Hindlimb muscle (tissue), 1 donor: ENCODE measurements around the gene MTUS2. TPM values are rescaled to one million over a fixed set of nuclear protein-coding genes. Genes with fewer than 3 reads are reported as not detected.

Experiments
- DNase-seq: peaks from one replicate; pipeline ENCODE4 v3.0.0-alpha.2; 2013
- polyA plus RNA-seq: library from polyadenylated mRNA; unstranded; fragments of 120-200 nt; gene quantifications from one replicate; pipeline ENCODE4 v1.2.1, GENCODE V29; 2013; ENCODE audit not compliant: insufficient read length

The MTUS2 gene
- polyA plus RNA-seq, 1 donor = 24.3 TPM

DNA sequence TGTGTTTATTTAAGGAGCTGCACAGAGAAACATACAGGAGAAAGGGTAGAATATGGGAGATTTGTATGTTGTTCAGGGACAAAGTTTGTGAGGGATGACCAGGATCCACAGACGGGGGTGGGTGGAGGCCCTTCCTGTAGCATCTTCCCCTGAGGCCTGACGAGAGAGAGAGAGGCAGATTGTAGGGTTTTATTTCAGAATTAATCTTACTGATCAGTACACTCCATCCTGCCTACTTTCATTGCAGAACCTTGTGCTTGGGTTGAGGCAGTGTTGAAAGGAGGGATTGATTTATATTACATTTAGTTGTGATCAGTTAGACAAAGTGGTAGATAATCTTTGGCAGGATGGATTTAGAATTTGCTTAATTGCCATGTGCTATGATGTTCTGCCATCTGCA, 39.6 kb downstream of the MTUS2 start:
- DNase-seq = no peak

DNA sequence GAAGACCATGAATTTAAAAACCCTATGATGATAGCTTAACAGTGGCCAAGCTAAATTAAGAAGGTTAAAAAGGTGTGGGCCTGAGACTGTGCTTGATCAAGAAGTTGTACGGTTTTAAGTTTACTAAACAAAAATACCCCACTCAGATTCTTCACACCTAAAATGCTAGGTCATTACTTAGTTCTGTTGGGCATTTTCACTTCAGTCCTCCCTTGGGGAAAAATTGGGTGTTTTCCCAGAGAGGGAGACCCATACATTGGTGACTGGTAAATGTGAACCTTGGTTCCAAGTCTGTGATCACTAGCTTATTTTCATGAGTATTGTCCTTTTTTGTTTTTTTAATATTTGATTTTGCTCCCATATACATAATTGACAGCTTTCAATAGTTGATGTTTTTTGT, 44.4 kb downstream of the MTUS2 start:
- no peak for DNase-seq

DNA sequence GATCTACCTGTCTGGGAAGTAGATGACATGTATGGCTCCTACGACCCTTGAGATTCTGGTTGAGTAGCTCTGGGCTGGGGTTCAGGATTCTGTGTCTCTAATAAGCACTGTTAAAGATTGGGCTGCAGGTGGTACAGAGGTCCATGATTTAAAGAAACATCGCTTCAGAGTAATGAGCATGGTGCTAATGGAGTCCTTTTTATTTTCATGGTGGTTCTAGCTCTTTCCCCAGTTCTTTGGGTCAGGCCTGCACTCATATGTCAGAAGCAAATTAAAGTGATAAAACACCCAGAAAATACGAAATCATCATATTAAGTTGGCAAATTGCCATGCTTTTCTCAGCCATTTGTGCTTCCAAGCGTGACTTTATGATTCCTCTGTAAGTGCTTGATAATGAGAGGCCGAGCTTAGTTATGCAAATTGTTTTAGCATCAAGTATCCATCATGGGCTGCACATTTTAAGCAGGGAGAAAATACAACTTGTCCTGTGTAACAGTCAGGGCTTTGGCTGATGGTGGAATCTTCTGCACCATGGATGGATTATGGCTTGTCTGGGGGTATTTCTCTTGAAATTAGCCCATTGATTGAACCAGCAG, 45.1 kb downstream of the MTUS2 start:
- no peak for DNase-seq

DNA sequence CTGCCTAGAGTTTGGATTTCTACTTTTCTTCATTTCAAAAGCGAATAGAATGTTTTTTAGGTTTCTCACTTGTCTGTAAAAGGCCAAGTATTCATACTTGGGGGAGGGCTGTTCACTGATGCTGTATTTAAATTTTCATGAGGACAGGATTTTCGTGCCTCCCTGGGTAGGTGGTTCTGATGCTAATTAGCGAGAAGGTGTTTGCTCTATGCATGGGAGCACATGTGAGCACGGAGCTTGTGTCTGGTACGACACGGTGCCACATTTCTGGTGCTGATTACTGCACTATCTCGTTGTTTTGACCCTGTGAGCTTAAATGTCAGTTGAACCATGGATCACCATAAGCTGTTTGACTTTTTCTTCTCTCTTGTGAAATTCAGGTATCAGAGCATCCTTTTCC, 45.8 kb downstream of the MTUS2 start:
- no peak for DNase-seq

DNA sequence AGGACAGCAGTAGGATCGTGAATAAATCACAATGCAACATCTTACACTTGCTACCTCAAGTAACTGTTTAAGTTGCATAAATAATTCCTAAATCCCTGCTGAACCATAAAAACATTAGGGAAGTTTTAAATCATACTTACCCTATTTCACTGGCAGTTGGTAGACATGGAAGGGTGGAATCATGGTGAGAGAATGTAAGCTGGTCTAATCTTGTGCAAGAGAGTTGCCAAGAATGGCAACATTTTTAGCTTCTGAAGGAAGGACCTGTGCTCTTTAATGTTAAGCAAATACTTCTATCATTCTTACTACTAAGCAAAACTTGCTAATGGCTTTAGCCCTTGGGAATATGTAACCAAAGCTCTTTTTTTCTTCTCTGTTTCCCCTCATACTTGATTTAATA, 46.8 kb downstream of the MTUS2 start:
- DNase-seq = no peak

DNA sequence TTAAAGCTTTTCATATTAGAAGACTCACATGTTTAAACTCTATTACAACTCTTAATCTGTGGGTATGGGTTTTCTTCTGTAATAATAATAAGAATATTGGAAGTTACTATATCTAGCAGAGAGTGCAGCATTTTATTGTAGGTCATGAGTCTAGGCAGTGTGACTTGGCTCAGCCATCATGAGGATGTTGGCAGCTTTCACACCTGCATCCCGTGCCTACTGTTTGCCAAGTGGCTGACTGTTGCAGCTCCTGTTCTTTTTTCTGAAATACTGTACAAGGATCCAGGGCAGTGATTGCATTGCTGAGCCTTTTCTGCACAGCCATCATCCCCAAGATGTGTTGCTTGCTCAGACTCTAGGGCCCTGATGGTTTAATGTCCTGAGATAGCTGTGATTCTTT, 47.4 kb downstream of the MTUS2 start:
- DNase-seq = no peak

DNA sequence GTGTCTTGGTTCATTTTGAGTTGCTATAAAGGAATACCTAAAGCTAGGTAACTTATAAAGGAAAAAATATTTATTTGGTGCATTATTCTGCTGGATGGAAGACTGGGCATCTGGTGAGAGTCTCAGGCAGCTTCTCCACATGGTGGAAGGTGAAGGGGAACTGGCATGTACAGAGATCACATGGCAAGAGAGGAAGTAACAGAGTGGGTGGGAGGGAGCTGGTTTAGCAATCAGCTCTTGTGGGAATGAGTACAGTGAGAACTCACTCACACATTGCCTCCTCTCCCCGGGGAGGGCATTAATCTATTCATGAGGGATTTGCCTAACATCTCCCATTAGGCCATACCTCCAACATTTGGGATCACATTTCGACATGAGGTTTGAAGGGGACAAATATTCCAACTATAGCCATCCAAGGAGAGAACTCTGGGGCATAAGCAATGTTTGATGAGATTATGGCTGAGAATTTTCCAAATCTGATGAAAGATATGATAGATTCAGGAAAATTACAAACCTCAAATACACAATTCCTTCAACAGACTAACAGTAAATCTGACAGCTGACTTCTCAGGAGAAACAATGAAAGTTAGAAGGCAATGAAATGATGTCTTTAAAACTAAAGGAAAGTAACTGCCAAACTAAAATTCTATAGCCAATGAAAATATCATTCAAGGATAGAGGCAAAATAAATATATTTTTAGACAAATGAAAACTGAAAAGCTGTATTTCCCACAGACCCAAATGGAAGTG, 52.5 kb downstream of the MTUS2 start:
- no peak for DNase-seq

DNA sequence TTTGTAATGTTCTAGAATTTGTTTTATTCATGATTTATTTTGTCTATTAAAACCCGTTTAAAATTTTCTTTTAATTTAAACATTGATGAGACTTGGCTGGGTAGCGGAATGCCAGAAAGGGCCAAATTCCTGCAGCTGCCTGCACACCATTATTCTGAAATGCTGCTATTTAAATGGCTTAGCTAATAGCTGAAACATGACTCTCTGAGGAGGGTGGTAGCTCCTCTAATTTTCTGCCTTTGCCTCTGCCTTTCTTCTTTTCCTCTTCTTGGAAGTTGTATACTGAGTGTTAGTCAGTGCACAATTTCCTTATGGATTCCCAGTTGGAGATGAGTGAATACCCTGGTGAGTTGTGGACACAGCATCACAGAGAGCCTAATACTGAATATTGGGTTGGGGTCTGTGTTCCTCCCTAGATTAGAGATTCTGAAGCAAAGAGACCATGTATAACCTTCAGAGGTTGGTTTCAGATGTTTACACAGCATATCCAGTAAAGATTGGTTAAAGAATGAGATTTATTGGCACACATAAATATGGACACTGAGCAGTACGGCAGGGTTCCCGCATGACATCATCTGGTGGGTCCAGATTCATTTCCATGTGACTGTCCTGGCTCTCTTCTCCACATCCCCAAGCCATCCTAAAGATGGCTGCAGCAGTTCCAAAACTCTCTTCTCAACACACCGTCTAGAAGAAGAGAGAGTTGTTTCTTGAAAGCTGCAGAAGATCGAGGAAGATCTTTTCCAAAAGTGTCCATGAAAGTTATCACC, 55.9 kb downstream of the MTUS2 start:
- no peak for DNase-seq

DNA sequence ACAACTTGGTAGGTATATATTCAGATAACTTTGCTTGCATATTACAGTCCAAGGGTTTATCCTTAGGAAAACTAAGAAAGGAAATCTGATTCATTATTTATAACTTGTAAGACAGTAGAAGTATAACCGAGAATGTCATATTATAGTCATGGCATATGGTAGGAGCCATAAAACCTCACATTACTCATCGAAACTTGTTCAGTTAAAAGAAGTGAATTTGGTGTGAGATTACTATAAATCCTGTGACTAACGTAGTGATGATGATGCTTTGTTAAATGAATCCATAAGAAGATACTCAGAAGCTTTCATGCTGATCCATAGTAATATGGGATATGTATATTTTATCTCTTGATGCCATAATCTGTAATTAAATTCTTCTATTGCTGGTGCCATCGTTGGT, 57.3 kb downstream of the MTUS2 start:
- DNase-seq = no peak

DNA sequence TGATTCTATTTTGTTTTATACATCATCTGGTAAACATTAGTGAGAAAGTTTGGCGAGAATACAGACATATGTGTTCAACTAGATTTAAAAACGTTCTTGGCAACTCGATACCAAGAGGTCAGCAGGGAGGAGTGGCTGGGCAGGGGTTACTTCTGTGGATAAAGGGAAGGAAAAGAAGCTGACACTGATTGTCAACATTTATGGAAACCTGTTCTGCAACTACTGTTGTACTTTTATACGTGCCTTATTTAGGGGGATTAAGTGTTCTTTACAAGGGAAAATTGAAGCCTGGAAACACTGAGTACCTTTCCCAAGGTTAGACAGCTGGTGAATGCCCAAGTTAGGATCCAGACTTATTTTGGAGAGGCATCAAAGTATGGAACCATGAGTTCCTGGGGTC, 65.0 kb downstream of the MTUS2 start:
- DNase-seq = peak; percentile 3

DNA sequence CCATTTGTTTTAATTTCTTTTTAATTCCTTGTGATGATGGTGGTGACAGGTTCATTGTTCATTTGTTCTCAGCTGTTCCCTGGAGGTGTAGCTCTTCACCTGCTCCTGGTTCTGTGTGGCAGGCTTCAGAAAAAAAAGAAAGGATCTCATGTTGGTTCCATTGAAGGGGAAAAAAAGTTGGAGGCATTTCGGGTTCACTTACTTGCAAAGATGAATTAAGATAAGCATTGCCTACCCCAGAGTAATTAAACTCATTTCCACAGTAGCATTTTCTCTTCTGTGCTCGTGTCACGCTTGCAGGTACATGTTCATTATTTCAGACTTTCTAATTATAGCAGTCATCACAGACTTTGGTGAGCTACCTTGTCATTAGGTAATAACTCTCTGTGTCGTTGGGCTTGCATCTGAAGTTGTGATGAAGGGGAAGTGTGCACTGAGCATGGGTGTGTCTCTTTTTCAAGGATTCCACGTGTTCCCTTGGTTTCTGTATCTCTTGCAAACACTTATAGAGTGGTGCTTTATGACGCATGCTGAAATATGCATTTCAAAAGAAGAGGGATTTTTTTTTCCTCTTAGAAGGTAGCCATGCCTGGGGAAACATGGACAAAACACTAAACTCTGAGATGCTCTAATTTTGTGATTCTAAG, 69.1 kb downstream of the MTUS2 start:
- DNase-seq = no peak

DNA sequence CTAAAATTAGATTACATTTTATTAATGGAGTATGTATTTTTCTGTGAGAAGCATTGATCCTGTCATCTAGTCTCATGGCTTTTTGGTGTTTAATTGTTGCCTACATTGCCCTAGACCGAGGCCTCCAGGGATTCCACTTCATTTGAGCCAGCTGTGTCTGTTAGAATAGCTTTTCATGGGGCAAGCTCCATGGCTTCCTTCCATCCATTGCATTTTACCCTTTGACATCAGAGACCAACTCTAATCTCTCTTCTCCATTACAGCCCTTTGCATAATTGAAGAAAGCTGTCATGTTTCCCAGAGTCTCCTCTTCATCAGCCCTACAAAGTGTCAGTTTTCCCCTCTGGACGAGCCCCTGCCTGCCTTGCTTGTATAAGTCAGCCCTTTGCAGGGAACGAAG, 70.6 kb downstream of the MTUS2 start:
- DNase-seq = no peak

DNA sequence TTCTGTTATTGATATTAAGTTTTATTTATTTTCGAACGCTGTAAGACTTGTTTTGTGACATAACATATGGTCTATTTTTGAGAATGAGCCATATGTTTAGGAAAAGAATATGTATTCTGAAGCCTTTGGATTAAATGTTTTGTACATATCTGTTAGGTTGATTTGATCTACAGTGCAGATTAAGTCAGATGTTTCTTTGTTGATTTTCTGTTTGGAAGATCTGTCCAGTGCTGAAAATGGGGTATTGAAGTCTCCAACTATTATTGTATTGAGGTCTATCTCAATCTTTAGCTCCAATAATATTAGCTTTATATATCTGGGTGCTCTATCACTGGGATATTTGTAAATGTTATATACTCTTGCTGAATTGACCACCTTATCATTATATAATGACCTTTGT, 97.9 kb downstream of the MTUS2 start:
- DNase-seq = no peak

DNA sequence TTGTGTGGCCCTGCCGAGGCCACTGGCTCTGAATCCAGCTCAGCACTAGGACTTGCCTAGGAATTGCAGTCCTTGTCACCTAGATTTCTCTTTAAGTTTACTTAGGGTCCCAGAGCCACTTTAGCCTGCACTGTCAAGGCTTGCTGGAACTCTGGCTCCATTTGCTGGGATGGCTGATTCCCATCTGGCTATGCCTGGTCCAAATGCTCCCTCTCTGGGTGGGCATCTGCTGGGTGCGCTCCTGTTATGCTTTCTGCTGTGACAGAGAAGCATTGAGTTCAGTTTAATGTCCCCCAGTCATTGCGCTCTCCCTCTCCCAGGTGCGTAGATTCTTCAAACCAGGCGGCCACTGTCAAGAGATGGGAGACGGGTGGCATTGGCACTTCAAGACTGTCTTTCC, 102.2 kb downstream of the MTUS2 start:
- no peak for DNase-seq

DNA sequence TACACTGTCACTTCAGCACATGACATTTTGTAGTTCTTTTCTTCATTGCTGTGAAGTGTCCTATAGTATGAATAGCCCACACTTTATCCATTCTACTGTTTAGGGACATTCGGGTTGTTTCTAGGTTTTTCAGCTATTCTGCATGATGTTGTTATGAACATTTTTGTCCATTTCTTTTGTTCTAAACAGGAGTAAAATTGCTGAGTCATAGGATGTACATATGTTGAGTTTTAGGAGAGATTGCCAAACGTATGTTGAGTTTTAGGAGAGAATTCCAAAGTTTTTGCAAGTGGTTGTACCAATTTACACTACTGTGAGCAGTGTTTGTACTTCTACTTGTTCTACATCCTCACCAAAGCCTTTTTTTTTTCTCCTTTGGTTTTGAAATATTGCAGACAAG, 115.0 kb downstream of the MTUS2 start:
- DNase-seq = no peak

DNA sequence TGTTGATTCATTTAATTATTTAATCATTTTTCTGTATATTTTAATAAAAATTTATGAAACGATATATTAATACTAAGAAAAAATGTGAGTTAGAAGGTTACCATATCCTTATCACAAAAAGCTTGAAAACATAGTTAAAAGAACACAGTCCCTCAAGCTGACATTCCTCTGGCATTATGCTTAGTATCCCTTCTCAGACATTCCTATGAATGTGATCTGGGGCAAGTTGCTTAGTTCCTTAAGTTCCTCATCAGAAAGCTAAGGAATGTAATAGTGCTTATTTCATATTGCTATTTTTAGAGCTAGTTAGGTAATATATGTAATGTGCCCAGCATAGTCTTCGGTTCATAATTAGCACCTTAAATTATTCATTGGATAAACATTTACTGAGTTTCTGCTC, 122.8 kb downstream of the MTUS2 start:
- DNase-seq = no peak

DNA sequence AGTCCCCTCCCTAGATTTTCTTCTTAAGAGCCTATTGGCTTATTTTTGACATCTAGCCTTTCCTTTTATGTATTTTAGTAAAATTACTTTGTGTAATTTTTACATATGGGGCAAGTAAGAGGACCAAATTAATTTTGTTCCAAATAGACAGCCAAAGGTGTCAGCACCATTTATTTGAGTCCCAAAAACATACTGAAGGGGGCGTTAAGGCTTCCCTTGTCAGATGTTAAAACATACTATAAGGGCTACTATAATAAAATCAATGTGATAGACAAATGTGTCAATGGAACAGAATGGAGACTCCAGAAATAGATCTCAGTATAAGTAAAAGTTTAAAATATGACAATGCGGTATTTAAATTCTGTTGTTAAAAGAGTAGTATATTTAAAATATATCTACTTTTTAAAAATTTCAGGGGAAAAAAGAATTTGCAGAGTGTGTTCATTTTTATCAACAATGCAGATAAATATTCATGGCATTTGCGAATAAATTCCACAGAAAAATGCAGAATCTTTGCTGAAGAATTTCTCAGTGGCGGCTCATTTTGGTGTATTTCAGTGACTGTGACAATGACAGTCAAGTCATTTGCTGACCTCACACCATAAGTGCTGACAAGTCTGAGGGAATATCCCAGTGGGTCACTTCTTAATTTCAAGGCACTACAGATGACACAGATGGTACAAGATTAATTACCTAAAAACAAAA, 133.7 kb downstream of the MTUS2 start:
- DNase-seq = no peak

DNA sequence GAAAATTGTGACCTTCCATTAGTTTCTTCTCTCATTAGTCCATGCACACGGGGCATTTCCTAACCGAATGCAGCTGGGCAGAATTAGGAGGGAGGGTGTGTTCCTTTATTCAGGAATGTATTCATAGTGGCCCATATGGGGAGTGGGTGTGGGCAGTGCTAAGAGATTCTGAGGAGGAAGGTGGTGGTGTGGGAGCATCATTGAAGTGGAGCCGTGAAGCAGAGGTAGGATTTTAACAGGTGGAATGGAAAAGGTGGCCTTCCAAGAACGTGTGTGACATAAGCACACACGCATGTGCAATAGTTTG, 134.2 kb downstream of the MTUS2 start:
- no peak for DNase-seq

DNA sequence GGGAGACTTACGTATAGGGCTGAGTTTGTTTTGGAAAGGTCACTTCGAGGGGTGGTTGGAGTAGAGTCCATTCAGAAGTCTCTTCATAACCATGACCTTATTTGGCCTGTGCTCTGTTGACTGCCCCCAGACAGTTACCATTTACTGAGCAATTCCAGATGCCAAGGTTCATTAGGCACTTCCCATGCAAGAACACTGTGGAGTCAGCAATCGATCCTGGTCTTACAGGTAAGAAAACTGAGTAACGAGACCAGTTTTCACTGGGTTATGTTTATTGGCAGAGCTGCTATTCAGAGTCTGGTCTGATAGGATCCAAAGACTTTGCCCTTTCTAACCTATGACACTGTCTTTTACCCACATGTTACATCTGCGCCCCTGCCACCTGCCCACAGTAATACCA, 134.7 kb downstream of the MTUS2 start:
- DNase-seq = no peak

DNA sequence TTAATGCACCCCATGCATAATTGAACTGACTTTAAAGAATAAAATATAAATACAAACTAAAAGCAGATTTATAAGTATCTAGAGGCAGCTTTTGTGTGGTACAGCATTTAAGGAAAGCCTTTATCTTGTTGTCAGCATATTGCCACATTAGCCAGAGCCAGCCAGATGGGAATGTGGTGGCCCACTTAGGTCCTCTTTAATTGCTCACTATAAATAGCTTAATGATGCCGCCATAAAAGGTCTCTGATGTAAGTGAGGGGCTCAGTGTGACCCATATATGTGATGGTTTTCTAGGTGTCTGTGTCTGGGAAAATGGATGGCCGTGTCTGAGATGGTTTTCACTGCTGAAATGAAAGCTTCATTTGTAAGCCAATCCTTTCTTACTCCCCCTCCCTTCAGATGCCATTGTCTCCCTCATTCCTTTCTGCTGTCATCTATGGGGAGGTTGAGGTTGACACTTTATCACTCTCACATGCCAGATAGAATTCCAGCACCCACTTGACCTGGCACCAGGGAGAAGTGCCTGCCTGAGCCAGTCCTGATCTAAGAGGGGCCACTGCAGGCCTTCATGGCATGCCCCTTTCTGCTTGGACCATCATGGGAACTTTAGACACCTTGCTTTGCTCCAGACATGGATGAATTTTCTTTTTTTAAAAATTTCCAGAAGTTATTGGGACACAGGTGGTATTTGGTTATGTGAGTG, 135.3 kb downstream of the MTUS2 start:
- DNase-seq = no peak

DNA sequence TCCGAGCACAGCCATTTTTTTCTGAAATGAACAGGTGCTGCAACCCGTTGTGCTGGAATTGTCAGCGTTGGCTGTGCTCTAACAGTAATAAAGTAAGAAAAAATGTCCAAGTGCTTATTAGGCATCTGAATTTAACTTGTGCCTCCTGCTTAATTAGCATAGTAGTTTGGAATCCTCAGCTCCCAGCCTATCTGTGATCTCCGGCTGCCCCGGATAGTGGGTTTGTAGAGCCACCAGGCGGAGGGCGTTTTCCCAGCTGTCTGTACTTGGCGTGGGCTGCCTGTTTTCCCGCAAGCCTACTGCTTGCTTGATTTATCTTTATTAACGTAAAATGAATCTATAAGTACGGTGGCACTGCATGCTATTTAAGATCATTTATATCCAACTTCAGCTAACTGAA, 137.9 kb downstream of the MTUS2 start:
- no peak for DNase-seq

DNA sequence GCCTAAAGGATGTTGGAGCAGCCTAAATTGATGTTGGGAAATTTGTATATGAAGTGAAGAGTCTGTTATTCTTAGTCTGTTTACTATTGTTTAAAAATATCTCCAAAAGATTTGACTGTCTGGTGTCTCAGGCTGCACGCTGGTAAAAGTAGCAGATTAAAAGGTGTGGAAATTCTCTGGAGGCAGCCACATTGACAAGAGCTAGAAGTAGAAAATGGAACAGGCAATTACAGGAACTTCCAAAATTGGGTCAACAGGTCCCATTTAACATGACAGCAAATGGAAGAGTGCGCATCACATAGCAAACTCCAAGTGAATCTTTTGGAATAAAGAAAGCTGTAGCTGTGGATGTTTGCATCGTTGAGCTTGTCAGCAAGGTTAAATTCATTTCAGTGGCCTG, 138.3 kb downstream of the MTUS2 start:
- no peak for DNase-seq
